Measurements from ENCODE around the gene ADGRD1.

The ADGRD1 gene

GRCh38 chr12:130955238-130955816, 1.6 kb downstream of the ADGRD1 start:
- ATAC-seq: no peak
- TF ChIP-seq TCF4 (CRISPR knock-in tag; IDR thresholded peaks at IDR 0.05; ENCODE audit: borderline replicate concordance) (no peak), ZNF70 (CRISPR knock-in tag; IDR thresholded peaks at IDR 0.05) (no peak), GLIS3 (CRISPR knock-in tag; IDR thresholded peaks at IDR 0.05) (no peak), BACH2 (CRISPR knock-in tag; IDR thresholded peaks at IDR 0.05; ENCODE audit: borderline replicate concordance) (no peak), ZFP3 (CRISPR knock-in tag; IDR thresholded peaks at IDR 0.05) (no peak), ZNF8 (CRISPR knock-in tag; IDR thresholded peaks at IDR 0.05) (no peak), TOX (CRISPR knock-in tag; IDR thresholded peaks at IDR 0.05; ENCODE audit: borderline replicate concordance) (no peak)
- TF ChIP-seq, protein P1, sequence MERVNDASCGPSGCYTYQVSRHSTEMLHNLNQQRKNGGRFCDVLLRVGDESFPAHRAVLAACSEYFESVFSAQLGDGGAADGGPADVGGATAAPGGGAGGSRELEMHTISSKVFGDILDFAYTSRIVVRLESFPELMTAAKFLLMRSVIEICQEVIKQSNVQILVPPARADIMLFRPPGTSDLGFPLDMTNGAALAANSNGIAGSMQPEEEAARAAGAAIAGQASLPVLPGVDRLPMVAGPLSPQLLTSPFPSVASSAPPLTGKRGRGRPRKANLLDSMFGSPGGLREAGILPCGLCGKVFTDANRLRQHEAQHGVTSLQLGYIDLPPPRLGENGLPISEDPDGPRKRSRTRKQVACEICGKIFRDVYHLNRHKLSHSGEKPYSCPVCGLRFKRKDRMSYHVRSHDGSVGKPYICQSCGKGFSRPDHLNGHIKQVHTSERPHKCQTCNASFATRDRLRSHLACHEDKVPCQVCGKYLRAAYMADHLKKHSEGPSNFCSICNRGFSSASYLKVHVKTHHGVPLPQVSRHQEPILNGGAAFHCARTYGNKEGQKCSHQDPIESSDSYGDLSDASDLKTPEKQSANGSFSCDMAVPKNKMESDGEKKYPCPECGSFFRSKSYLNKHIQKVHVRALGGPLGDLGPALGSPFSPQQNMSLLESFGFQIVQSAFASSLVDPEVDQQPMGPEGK (CRISPR knock-in tag; IDR thresholded peaks at IDR 0.05; ENCODE audit: borderline replicate concordance): no peak
- TF ChIP-seq, protein P2, sequence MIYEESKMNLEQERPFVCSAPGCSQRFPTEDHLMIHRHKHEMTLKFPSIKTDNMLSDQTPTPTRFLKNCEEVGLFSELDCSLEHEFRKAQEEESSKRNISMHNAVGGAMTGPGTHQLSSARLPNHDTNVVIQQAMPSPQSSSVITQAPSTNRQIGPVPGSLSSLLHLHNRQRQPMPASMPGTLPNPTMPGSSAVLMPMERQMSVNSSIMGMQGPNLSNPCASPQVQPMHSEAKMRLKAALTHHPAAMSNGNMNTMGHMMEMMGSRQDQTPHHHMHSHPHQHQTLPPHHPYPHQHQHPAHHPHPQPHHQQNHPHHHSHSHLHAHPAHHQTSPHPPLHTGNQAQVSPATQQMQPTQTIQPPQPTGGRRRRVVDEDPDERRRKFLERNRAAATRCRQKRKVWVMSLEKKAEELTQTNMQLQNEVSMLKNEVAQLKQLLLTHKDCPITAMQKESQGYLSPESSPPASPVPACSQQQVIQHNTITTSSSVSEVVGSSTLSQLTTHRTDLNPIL (CRISPR knock-in tag; IDR thresholded peaks at IDR 0.05; ENCODE audit: low read depth): no peak
- TF ChIP-seq, protein P3, sequence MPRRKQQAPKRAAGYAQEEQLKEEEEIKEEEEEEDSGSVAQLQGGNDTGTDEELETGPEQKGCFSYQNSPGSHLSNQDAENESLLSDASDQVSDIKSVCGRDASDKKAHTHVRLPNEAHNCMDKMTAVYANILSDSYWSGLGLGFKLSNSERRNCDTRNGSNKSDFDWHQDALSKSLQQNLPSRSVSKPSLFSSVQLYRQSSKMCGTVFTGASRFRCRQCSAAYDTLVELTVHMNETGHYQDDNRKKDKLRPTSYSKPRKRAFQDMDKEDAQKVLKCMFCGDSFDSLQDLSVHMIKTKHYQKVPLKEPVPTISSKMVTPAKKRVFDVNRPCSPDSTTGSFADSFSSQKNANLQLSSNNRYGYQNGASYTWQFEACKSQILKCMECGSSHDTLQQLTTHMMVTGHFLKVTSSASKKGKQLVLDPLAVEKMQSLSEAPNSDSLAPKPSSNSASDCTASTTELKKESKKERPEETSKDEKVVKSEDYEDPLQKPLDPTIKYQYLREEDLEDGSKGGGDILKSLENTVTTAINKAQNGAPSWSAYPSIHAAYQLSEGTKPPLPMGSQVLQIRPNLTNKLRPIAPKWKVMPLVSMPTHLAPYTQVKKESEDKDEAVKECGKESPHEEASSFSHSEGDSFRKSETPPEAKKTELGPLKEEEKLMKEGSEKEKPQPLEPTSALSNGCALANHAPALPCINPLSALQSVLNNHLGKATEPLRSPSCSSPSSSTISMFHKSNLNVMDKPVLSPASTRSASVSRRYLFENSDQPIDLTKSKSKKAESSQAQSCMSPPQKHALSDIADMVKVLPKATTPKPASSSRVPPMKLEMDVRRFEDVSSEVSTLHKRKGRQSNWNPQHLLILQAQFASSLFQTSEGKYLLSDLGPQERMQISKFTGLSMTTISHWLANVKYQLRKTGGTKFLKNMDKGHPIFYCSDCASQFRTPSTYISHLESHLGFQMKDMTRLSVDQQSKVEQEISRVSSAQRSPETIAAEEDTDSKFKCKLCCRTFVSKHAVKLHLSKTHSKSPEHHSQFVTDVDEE (CRISPR knock-in tag; IDR thresholded peaks at IDR 0.05): no peak
- TF ChIP-seq, protein P4, sequence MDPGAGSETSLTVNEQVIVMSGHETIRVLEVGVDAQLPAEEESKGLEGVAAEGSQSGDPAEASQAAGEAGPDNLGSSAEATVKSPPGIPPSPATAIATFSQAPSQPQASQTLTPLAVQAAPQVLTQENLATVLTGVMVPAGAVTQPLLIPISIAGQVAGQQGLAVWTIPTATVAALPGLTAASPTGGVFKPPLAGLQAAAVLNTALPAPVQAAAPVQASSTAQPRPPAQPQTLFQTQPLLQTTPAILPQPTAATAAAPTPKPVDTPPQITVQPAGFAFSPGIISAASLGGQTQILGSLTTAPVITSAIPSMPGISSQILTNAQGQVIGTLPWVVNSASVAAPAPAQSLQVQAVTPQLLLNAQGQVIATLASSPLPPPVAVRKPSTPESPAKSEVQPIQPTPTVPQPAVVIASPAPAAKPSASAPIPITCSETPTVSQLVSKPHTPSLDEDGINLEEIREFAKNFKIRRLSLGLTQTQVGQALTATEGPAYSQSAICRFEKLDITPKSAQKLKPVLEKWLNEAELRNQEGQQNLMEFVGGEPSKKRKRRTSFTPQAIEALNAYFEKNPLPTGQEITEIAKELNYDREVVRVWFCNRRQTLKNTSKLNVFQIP (CRISPR knock-in tag; IDR thresholded peaks at IDR 0.05; ENCODE audit: borderline replicate concordance, low read depth): no peak

- ATAC-seq: no peak
- no peak for TF ChIP-seq OSR1 (CRISPR knock-in tag; IDR thresholded peaks at IDR 0.05)
- no peak for TF ChIP-seq TOX (CRISPR knock-in tag; IDR thresholded peaks at IDR 0.05; ENCODE audit: borderline replicate concordance)
- no peak for TF ChIP-seq ISL1 (CRISPR knock-in tag; IDR thresholded peaks at IDR 0.05)
- TF ChIP-seq, protein P4 (CRISPR knock-in tag; IDR thresholded peaks at IDR 0.05; ENCODE audit: borderline replicate concordance, low read depth): no peak
- no peak for TF ChIP-seq ZC3H10 (CRISPR knock-in tag; IDR thresholded peaks at IDR 0.05)
- no peak for TF ChIP-seq RARB (CRISPR knock-in tag; IDR thresholded peaks at IDR 0.05)
- TF ChIP-seq, protein P2 (CRISPR knock-in tag; IDR thresholded peaks at IDR 0.05; ENCODE audit: low read depth): no peak
- no peak for TF ChIP-seq GLIS3 (CRISPR knock-in tag; IDR thresholded peaks at IDR 0.05)
- TF ChIP-seq ESRRG (CRISPR knock-in tag; IDR thresholded peaks at IDR 0.05): no peak
- no peak for TF ChIP-seq PPARA (CRISPR knock-in tag; IDR thresholded peaks at IDR 0.05; ENCODE audit: borderline replicate concordance)
- TF ChIP-seq ZFP3 (CRISPR knock-in tag; IDR thresholded peaks at IDR 0.05): no peak
- TF ChIP-seq, protein P5, sequence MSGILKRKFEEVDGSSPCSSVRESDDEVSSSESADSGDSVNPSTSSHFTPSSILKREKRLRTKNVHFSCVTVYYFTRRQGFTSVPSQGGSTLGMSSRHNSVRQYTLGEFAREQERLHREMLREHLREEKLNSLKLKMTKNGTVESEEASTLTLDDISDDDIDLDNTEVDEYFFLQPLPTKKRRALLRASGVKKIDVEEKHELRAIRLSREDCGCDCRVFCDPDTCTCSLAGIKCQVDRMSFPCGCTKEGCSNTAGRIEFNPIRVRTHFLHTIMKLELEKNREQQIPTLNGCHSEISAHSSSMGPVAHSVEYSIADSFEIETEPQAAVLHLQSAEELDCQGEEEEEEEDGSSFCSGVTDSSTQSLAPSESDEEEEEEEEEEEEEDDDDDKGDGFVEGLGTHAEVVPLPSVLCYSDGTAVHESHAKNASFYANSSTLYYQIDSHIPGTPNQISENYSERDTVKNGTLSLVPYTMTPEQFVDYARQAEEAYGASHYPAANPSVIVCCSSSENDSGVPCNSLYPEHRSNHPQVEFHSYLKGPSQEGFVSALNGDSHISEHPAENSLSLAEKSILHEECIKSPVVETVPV (CRISPR knock-in tag; IDR thresholded peaks at IDR 0.05): no peak
- TF ChIP-seq, protein P3 (CRISPR knock-in tag; IDR thresholded peaks at IDR 0.05): no peak
- TF ChIP-seq SNAI2 (CRISPR knock-in tag; IDR thresholded peaks at IDR 0.05): no peak
Measured at GRCh38 chr12:130956009-130956408, 2.3 kb downstream of the ADGRD1 start.
